Trophoblast cell (in vitro differentiated cells and primary cell): Measurements from ENCODE around the gene SFI1.

Experiments used
- DNase-seq, 2 donors: peaks; one replicate each; pipeline ENCODE4 v3.0.0-alpha.2; 2016
- H2AFZ ChIP-seq: 2 replicates; pipeline ENCODE4 v1.6.1; 2013; ENCODE audit warnings: low read length, moderate library complexity, mild to moderate bottlenecking; ENCODE audit not compliant: insufficient read depth, poor library complexity
- H2AK5ac ChIP-seq: 2 replicates; pipeline ENCODE4 v1.6.1; 2013; ENCODE audit warnings: mild to moderate bottlenecking, low read length
- H2BK120ac ChIP-seq: 2 replicates; pipeline ENCODE4 v1.6.1; 2013; ENCODE audit warnings: low read length, mild to moderate bottlenecking, moderate library complexity; ENCODE audit not compliant: insufficient read depth, poor library complexity
- H2BK12ac ChIP-seq: 2 replicates; pipeline ENCODE4 v1.6.1; 2013; ENCODE audit warnings: mild to moderate bottlenecking, low read length, moderate library complexity
- H2BK5ac ChIP-seq: 2 replicates; pipeline ENCODE4 v1.6.1; 2013; ENCODE audit warnings: low read length, low read depth, moderate library complexity, mild to moderate bottlenecking; ENCODE audit not compliant: poor library complexity
- H3K14ac ChIP-seq: 2 replicates; pipeline ENCODE4 v1.6.1; 2013; ENCODE audit warnings: mild to moderate bottlenecking, low read length
- H3K18ac ChIP-seq: 2 replicates; pipeline ENCODE4 v1.6.1; 2013; ENCODE audit warnings: mild to moderate bottlenecking, low read length
- H3K23ac ChIP-seq: 2 replicates; pipeline ENCODE4 v1.6.1; 2013; ENCODE audit warnings: low read length
- H3K27ac ChIP-seq: 2 replicates; pipeline ENCODE4 v1.5.1; 2013; ENCODE audit warnings: low read depth, mild to moderate bottlenecking, inconsistent platforms, low read length, moderate library complexity
- H3K27me3 ChIP-seq: 2 replicates; pipeline ENCODE4 v1.6.1; 2013; ENCODE audit warnings: inconsistent platforms, mild to moderate bottlenecking, low read length, moderate library complexity; ENCODE audit not compliant: insufficient read depth
- H3K36me3 ChIP-seq, 2 experiments: 1 replicate in 1 of 2; 2 replicates in 1 of 2; pipeline ENCODE4 v1.6.1; 2013; ENCODE audit warnings: low read length in 2 of 2, mild to moderate bottlenecking in 2 of 2, moderate library complexity in 1 of 2; ENCODE audit not compliant: insufficient read depth in 2 of 2, control insufficient read depth in 1 of 2
- H3K4ac ChIP-seq: 2 replicates; pipeline ENCODE4 v1.6.1; 2013; ENCODE audit warnings: low read depth, mild to moderate bottlenecking, low read length, moderate library complexity
- H3K4me1 ChIP-seq, 2 experiments: 1 replicate in 1 of 2; 2 replicates in 1 of 2; pipeline ENCODE4 v1.6.1; 2013; ENCODE audit warnings: low read length in 2 of 2, mild to moderate bottlenecking in 2 of 2, moderate library complexity in 1 of 2; ENCODE audit not compliant: insufficient read depth in 2 of 2, control insufficient read depth in 1 of 2
- H3K4me2 ChIP-seq: 2 replicates; pipeline ENCODE4 v1.6.1; 2013; ENCODE audit warnings: inconsistent platforms, mild to moderate bottlenecking, low read length, moderate library complexity
- H3K4me3 ChIP-seq: 2 replicates; pipeline ENCODE4 v1.5.1; 2013; ENCODE audit warnings: mild to moderate bottlenecking, low read depth, low read length, inconsistent platforms
- H3K79me1 ChIP-seq: one replicate; pipeline ENCODE4 v1.6.1; 2013; ENCODE audit warnings: low read length
- H3K79me2 ChIP-seq: 2 replicates; pipeline ENCODE4 v1.6.1; 2013; ENCODE audit warnings: low read length, mild to moderate bottlenecking; ENCODE audit not compliant: control insufficient read depth, insufficient read depth, poor library complexity
- H3K9ac ChIP-seq: 2 replicates; pipeline ENCODE4 v1.6.1; 2013; ENCODE audit warnings: mild to moderate bottlenecking, low read length
- H3K9me3 ChIP-seq: 2 replicates; pipeline ENCODE4 v1.6.1; 2013; ENCODE audit warnings: low read depth, mild to moderate bottlenecking, control low read depth, inconsistent platforms, low read length; ENCODE audit not compliant: insufficient read depth
- H4K12ac ChIP-seq: 2 replicates; pipeline ENCODE4 v1.6.1; 2013; ENCODE audit warnings: low read depth, mild to moderate bottlenecking, low read length, moderate library complexity
- H4K8ac ChIP-seq: 2 replicates; pipeline ENCODE4 v1.6.1; 2013; ENCODE audit warnings: low read depth, mild to moderate bottlenecking, low read length, moderate library complexity
- H4K91ac ChIP-seq: one replicate; pipeline ENCODE4 v1.6.1; 2013; ENCODE audit warnings: low read depth, mild to moderate bottlenecking, low read length, moderate library complexity
- WGBS: extraction: QIAGEN DNeasy Blood & Tissue Kit; methylation state at CpG from one replicate; pipeline ENCODE4 v1.1.7; 2013; ENCODE audit warnings: missing lambda C conversion rate; ENCODE audit not compliant: insufficient read length, insufficient coverage; ENCODE audit errors: extremely low coverage; 5-methylcytosine and 5-hydroxymethylcytosine counted together

SFI1 gene

DNA sequence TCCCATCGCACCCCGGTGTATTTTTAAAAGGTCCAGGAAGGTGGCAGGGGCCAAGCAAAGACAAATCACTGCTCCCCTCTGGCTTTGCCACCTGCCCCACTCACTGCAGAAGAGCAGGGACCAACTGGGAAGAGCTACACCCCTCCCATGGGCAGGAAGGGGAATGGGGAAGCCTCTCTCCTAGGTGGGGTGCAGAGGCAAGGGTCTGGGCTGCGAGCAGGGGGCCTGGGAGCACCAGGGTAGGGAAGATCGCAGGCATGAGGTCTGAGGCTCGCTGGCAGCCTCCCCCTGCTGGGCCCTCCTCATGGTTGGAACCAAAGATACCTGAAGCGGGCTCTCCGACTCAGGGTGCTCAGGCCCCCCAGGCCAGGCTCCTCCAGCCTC, 128.9 kb downstream of the SFI1 start:
- Histone ChIP-seq H3K36me3 (peaks cover 40 to 49% of the 10 kb centered on the region in 2 experiments), H3K79me1 (peaks cover 3% of the 10 kb centered on the region), H4K12ac (no peak overlapping the region), H2BK120ac (no peak overlapping the region), H3K79me2 (peaks cover 20% of the 10 kb centered on the region), H3K4me3 (peak overlapping the region; percentile 0), H2BK12ac (no peak overlapping the region), H2AK5ac (no peak overlapping the region), H2BK5ac (no peak overlapping the region), H3K27ac (no peak overlapping the region), H2AFZ (no peak overlapping the region), H3K27me3 (no peaks in the 10 kb centered on the region), H3K4me2 (no peak overlapping the region), H3K4me1 (peaks cover 21 to 34% of the 10 kb centered on the region in 2 experiments), H3K9ac (no peak overlapping the region), H3K9me3 (no peaks in the 10 kb centered on the region), H4K8ac (no peak overlapping the region), H3K4ac (no peak overlapping the region), H4K91ac (no peak overlapping the region), H3K18ac (no peak overlapping the region), H3K14ac (no peak overlapping the region), H3K23ac (no peak overlapping the region)
- no peak for DNase-seq
- WGBS, result no CpG with 5 or more reads among the region's 7 CpGs

DNA sequence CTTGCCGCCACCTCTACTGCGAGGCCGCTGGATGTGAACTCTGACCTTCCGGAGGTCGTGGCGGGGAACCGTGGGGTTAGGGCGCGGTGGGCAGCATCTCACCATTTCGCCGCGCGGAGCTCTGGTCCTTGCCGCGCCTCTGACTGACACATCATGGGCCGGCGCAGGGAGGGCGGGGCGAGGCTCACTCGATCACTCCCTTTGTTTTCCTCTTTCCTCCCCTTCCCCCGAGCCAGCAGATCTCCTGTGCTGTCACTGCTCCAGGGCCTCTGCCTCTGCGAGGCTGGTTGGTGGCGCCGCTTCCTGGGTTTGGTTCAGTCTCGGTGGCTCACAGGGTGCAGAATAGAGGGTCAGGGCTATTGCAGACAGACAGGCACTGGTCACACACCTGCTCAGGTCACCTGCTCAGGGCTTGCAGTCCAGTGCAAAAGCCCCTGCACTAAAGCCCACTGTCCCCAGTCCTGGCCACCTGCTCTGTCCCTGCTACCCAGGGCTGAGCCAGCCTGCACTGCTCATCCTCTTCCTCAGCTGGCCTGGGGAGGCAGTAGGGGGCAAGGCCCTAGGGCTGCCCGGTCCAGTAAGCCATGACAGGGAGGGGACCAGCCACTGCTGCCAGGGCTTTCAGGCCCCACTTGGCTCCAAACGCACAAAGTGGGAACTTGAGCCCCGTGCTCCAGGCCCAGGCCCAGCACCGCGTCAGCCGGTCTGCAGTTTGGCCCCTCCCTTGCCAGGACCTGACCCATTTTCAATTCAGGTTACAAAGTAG, 129.5 kb downstream of the SFI1 start:
- no peak overlapping the region for H3K4me3 ChIP-seq
- DNase-seq, result peak in 1 of 2 donors; percentile 40
- no peak overlapping the region for H3K18ac ChIP-seq
- no peak overlapping the region for H4K91ac ChIP-seq
- no peak overlapping the region for H3K14ac ChIP-seq
- no peak overlapping the region for H2AFZ ChIP-seq
- H3K9me3 ChIP-seq, result no peaks in the 10 kb centered on the region
- no peak overlapping the region for H3K4me2 ChIP-seq
- H3K27ac ChIP-seq, result no peak overlapping the region
- peak overlapping the region; percentile 9 for H4K12ac ChIP-seq
- H3K4me1 ChIP-seq, result peaks cover 21 to 35% of the 10 kb centered on the region in 2 experiments
- H3K79me2 ChIP-seq, result peaks cover 23% of the 10 kb centered on the region
- no peak overlapping the region for H3K23ac ChIP-seq
- no peak overlapping the region for H2BK12ac ChIP-seq
- no peak overlapping the region for H2AK5ac ChIP-seq
- no peak overlapping the region for H2BK120ac ChIP-seq
- WGBS, result no CpG with 5 or more reads among the region's 31 CpGs
- H2BK5ac ChIP-seq, result no peak overlapping the region
- no peak overlapping the region for H4K8ac ChIP-seq
- H3K79me1 ChIP-seq, result peaks cover 7% of the 10 kb centered on the region
- H3K36me3 ChIP-seq, result peaks cover 34 to 43% of the 10 kb centered on the region in 2 experiments
- no peaks in the 10 kb centered on the region for H3K27me3 ChIP-seq
- H3K9ac ChIP-seq, result no peak overlapping the region
- H3K4ac ChIP-seq, result no peak overlapping the region

DNA sequence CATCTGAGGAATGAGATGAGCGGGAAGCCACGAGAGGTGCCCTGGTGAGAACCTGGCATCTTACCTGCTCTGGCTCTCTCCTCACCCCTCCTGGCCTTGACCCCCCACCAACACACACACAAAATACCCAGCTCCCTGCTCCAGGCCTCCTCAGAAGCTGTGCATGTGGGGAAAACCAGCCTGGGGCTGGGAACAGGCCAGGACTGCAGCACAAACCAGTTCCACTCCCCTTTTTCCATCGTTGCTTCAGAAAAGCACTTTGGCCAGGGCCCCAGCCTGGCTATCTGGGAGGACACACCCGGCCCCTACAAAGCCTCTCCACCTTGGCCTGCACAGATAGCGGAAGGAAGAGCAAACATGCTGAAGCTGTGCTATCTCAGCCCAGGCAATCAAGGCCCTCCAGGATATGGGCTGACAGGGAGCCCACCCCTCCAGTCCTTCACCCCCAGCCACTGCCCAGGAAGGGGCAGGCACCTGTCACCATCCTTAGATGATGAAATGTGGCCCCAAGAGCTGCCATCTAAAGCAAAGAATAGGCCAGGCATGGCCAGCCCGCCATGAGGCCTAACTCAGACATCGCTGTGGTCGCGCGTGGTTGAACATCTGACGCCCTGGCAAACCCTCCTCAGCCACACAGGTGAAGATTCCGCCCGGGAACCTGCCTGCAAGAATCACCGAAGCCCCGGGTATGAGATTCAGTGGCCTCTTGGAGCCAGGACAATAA, 130.3 kb downstream of the SFI1 start:
- Histone ChIP-seq H2AFZ (no peak overlapping the region), H3K23ac (no peak overlapping the region), H3K36me3 (peaks cover 27 to 36% of the 10 kb centered on the region in 2 experiments), H3K18ac (no peak overlapping the region), H3K9ac (no peak overlapping the region), H2BK12ac (no peak overlapping the region), H2AK5ac (no peak overlapping the region), H4K8ac (no peak overlapping the region), H3K79me1 (peaks cover 10% of the 10 kb centered on the region), H3K27me3 (no peaks in the 10 kb centered on the region), H3K4me2 (no peak overlapping the region), H4K12ac (no peak overlapping the region), H2BK5ac (no peak overlapping the region), H2BK120ac (no peak overlapping the region), H3K4me1 (peaks cover 26 to 41% of the 10 kb centered on the region in 2 experiments), H4K91ac (no peak overlapping the region), H3K79me2 (peaks cover 26% of the 10 kb centered on the region), H3K4ac (peak overlapping the region; percentile 3), H3K14ac (no peak overlapping the region), H3K9me3 (no peaks in the 10 kb centered on the region), H3K4me3 (no peak overlapping the region), H3K27ac (no peak overlapping the region)
- no CpG with 5 or more reads among the region's 15 CpGs for WGBS
- no peak for DNase-seq

DNA sequence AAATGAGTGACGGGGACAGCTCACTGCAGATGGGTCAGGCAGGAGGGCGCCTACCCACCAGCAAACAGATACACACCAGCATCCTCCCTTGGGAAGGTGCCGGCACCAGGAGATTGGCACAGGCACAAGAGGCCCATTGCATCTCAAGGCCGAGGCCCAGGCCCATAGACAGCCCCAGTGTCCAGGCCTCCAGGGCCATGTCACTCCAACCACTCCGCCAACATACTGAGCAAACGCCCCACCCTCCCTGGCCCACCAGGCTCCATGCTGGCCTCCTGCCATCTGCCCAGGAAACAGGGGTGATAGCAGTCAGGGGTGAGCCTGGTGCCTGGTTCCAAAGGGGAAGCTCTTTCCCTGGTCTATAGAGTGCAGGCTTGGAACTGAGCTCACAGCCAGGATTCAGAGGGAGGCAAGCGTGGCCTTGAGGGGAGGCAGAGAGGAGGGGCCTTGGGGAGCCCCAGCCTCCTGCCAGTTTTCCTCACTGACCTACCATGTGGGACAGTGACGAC, 130.9 kb downstream of the SFI1 start:
- Histone ChIP-seq H3K23ac (no peak overlapping the region), H3K36me3 (peaks cover 20 to 29% of the 10 kb centered on the region in 2 experiments), H2AK5ac (no peak overlapping the region), H3K4me1 (peaks cover 26 to 41% of the 10 kb centered on the region in 2 experiments), H3K4ac (peak overlapping the region; percentile 39), H4K8ac (no peak overlapping the region), H3K9me3 (no peaks in the 10 kb centered on the region), H2BK5ac (no peak overlapping the region), H3K4me2 (no peak overlapping the region), H3K27me3 (no peaks in the 10 kb centered on the region), H2AFZ (no peak overlapping the region), H2BK120ac (no peak overlapping the region), H4K91ac (no peak overlapping the region), H3K9ac (no peak overlapping the region), H3K79me1 (peaks cover 10% of the 10 kb centered on the region), H3K14ac (no peak overlapping the region), H3K79me2 (peaks cover 26% of the 10 kb centered on the region), H3K27ac (no peak overlapping the region), H3K18ac (no peak overlapping the region), H3K4me3 (no peak overlapping the region), H4K12ac (no peak overlapping the region), H2BK12ac (no peak overlapping the region)
- WGBS, result no CpG with 5 or more reads among the region's 8 CpGs
- no peak for DNase-seq
